ENCODE data around the gene TAF8.

Gene TAF8

GRCh38 chr6:42123379-42124103 lies 73.2 kb downstream of the TAF8 start:
- TF ChIP-seq CTCF (IDR thresholded peaks at IDR 0.05; ENCODE audit: low read length) (no peak), EZH2phosphoT487 (IDR thresholded peaks at IDR 0.05; ENCODE audit: low read length) (no peak), EZH2 (optimal IDR thresholded peaks at IDR 0.05; ENCODE audit: low read depth, low read length) (no peak)
- H3K36me3 ChIP-seq (replicated peaks; ENCODE audit: insufficient read depth, low read length), result no peaks in the 10 kb centered on the region
- no peak overlapping the region for H3K9ac ChIP-seq (ENCODE audit: low read length)
- no peaks in the 10 kb centered on the region for H3K9me2 ChIP-seq (replicated peaks; ENCODE audit: insufficient read depth, low read length)
- no peaks in the 10 kb centered on the region for H3K4me1 ChIP-seq (ENCODE audit: low read length)
- H3K9me3 ChIP-seq (replicated peaks; ENCODE audit: insufficient read depth, low read length), result no peaks in the 10 kb centered on the region
- H3K4me3 ChIP-seq (ENCODE audit: low read length), result no peak overlapping the region
- DNase-seq, result no peak
- no peaks in the 10 kb centered on the region for H4K20me1 ChIP-seq (ENCODE audit: insufficient read depth, low read length)
- H3K4me2 ChIP-seq (ENCODE audit: low read depth, low read length), result no peak overlapping the region
- H3F3A ChIP-seq (ENCODE audit: insufficient read depth, low read length), result no peaks in the 10 kb centered on the region
- no peaks in the 10 kb centered on the region for H3K79me2 ChIP-seq (ENCODE audit: low read length)
- H3K27me3 ChIP-seq (replicated peaks; ENCODE audit: insufficient read depth, low read length), result no peaks in the 10 kb centered on the region
- no peak overlapping the region for H2AFZ ChIP-seq (ENCODE audit: low read length)
- no peak overlapping the region for H3K27ac ChIP-seq (ENCODE audit: low read length)

- Histone ChIP-seq H3K9me3 (replicated peaks; ENCODE audit: insufficient read depth, low read length) (no peaks in the 10 kb centered on the region), H2AFZ (ENCODE audit: low read length) (no peak overlapping the region), H3K9me2 (replicated peaks; ENCODE audit: insufficient read depth, low read length) (no peaks in the 10 kb centered on the region), H3K4me1 (ENCODE audit: low read length) (no peaks in the 10 kb centered on the region), H3K4me3 (ENCODE audit: low read length) (no peak overlapping the region), H3K9ac (ENCODE audit: low read length) (no peak overlapping the region), H3K36me3 (replicated peaks; ENCODE audit: insufficient read depth, low read length) (no peaks in the 10 kb centered on the region), H3K4me2 (ENCODE audit: low read depth, low read length) (no peak overlapping the region), H3F3A (ENCODE audit: insufficient read depth, low read length) (no peaks in the 10 kb centered on the region), H3K27ac (ENCODE audit: low read length) (no peak overlapping the region), H3K27me3 (replicated peaks; ENCODE audit: insufficient read depth, low read length) (no peaks in the 10 kb centered on the region), H3K79me2 (ENCODE audit: low read length) (no peaks in the 10 kb centered on the region), H4K20me1 (ENCODE audit: insufficient read depth, low read length) (no peaks in the 10 kb centered on the region)
- DNase-seq, result no peak
- TF ChIP-seq CTCF (IDR thresholded peaks at IDR 0.05; ENCODE audit: low read length) (no peak), EZH2phosphoT487 (IDR thresholded peaks at IDR 0.05; ENCODE audit: low read length) (no peak), EZH2 (optimal IDR thresholded peaks at IDR 0.05; ENCODE audit: low read depth, low read length) (no peak)
Observed at GRCh38 chr6:42124223-42124836, 74.0 kb downstream of the TAF8 start.

GRCh38 chr6:42125231-42125630 lies 74.9 kb downstream of the TAF8 start:
- Histone ChIP-seq H3K4me1 (ENCODE audit: low read length) (no peaks in the 10 kb centered on the region), H3K4me2 (ENCODE audit: low read depth, low read length) (no peak overlapping the region), H3K79me2 (ENCODE audit: low read length) (no peaks in the 10 kb centered on the region), H3K27me3 (replicated peaks; ENCODE audit: insufficient read depth, low read length) (no peaks in the 10 kb centered on the region), H3K9ac (ENCODE audit: low read length) (no peak overlapping the region), H3K4me3 (ENCODE audit: low read length) (no peak overlapping the region), H3K36me3 (replicated peaks; ENCODE audit: insufficient read depth, low read length) (no peaks in the 10 kb centered on the region), H4K20me1 (ENCODE audit: insufficient read depth, low read length) (no peaks in the 10 kb centered on the region), H2AFZ (ENCODE audit: low read length) (no peak overlapping the region), H3K9me2 (replicated peaks; ENCODE audit: insufficient read depth, low read length) (no peaks in the 10 kb centered on the region), H3K27ac (ENCODE audit: low read length) (no peak overlapping the region), H3K9me3 (replicated peaks; ENCODE audit: insufficient read depth, low read length) (no peaks in the 10 kb centered on the region), H3F3A (ENCODE audit: insufficient read depth, low read length) (no peaks in the 10 kb centered on the region)
- DNase-seq, result no peak
- TF ChIP-seq EZH2phosphoT487 (IDR thresholded peaks at IDR 0.05; ENCODE audit: low read length), result no peak
- TF ChIP-seq EZH2 (optimal IDR thresholded peaks at IDR 0.05; ENCODE audit: low read depth, low read length), result no peak
- no peak for TF ChIP-seq CTCF (IDR thresholded peaks at IDR 0.05; ENCODE audit: low read length)

All from MM.1S (cell line).